Measurements from ENCODE around the gene NRXN3.

NRXN3 gene

GRCh38 chr14:78725086-78725485 is 554.9 kb downstream of the NRXN3 start:
- Mint-ChIP-seq H3K4me1 (no peaks in the 10 kb centered on the region), H3K27me3 (ENCODE audit: low read depth, poor library complexity) (peaks cover 6% of the 10 kb centered on the region), H3K9me3 (no peaks in the 10 kb centered on the region), H3K27ac (no peak overlapping the region), H3K4me3 (no peak overlapping the region), H3K36me3 (ENCODE audit: low read depth) (no peaks in the 10 kb centered on the region)
- TF ChIP-seq CTCF (IDR thresholded peaks at IDR 0.05) = no peak
- no peak for DNase-seq

GRCh38 chr14:78737116-78737515 is 566.9 kb downstream of the NRXN3 start:
- no peaks in the 10 kb centered on the region for H3K36me3 Mint-ChIP-seq (ENCODE audit: low read depth)

GRCh38 chr14:78737601-78738000 is 567.4 kb downstream of the NRXN3 start:
- H3K27ac Mint-ChIP-seq = no peak overlapping the region
- no peaks in the 10 kb centered on the region for H3K9me3 Mint-ChIP-seq
- no peak overlapping the region for H3K4me3 Mint-ChIP-seq
- no peaks in the 10 kb centered on the region for H3K36me3 Mint-ChIP-seq (ENCODE audit: low read depth)
- H3K27me3 Mint-ChIP-seq (ENCODE audit: low read depth, poor library complexity) = peaks cover 16% of the 10 kb centered on the region
- TF ChIP-seq CTCF (IDR thresholded peaks at IDR 0.05) = no peak
- no peak for DNase-seq
- no peaks in the 10 kb centered on the region for H3K4me1 Mint-ChIP-seq

More at GRCh38 chr14:78737116-78737515, 566.9 kb downstream of the NRXN3 start:
- Mint-ChIP-seq H3K4me3 (no peak overlapping the region), H3K27ac (no peak overlapping the region), H3K9me3 (no peaks in the 10 kb centered on the region), H3K4me1 (no peaks in the 10 kb centered on the region), H3K27me3 (ENCODE audit: low read depth, poor library complexity) (peaks cover 16% of the 10 kb centered on the region)
- no peak for TF ChIP-seq CTCF (IDR thresholded peaks at IDR 0.05)
- no peak for DNase-seq

- H3K36me3 Mint-ChIP-seq (ENCODE audit: low read depth) = no peaks in the 10 kb centered on the region
- no peak for TF ChIP-seq CTCF (IDR thresholded peaks at IDR 0.05)
- DNase-seq = no peak
- no peaks in the 10 kb centered on the region for H3K9me3 Mint-ChIP-seq
- H3K4me1 Mint-ChIP-seq = no peaks in the 10 kb centered on the region
- H3K27ac Mint-ChIP-seq = no peak overlapping the region
- no peak overlapping the region for H3K4me3 Mint-ChIP-seq
- peaks cover 11% of the 10 kb centered on the region for H3K27me3 Mint-ChIP-seq (ENCODE audit: low read depth, poor library complexity)
Measured at GRCh38 chr14:78746086-78746595, 576.0 kb downstream of the NRXN3 start.

- Mint-ChIP-seq H3K27me3 (ENCODE audit: low read depth, poor library complexity) (peaks cover 14% of the 10 kb centered on the region), H3K9me3 (no peaks in the 10 kb centered on the region), H3K4me1 (no peaks in the 10 kb centered on the region), H3K4me3 (no peak overlapping the region), H3K27ac (no peak overlapping the region), H3K36me3 (ENCODE audit: low read depth) (no peaks in the 10 kb centered on the region)
- DNase-seq = no peak
- no peak for TF ChIP-seq CTCF (IDR thresholded peaks at IDR 0.05)
Measured at GRCh38 chr14:78747813-78748212, 577.6 kb downstream of the NRXN3 start.

GRCh38 chr14:78752518-78753188 is 582.5 kb downstream of the NRXN3 start:
- Mint-ChIP-seq H3K27ac (no peak overlapping the region), H3K27me3 (ENCODE audit: low read depth, poor library complexity) (peaks cover 7% of the 10 kb centered on the region), H3K9me3 (no peaks in the 10 kb centered on the region), H3K4me3 (no peak overlapping the region), H3K36me3 (ENCODE audit: low read depth) (no peaks in the 10 kb centered on the region), H3K4me1 (no peaks in the 10 kb centered on the region)
- no peak for TF ChIP-seq CTCF (IDR thresholded peaks at IDR 0.05)
- no peak for DNase-seq

Measured in nephron progenitor cell (in vitro differentiated cells).